ENCODE data around the gene WDR18. TPM values are rescaled to one million over a fixed set of nuclear protein-coding genes. Genes with fewer than 3 reads are reported as not detected.

Gene WDR18
- total and polyA plus RNA-seq, 4 experiments from 2014 or later, result 44.3 to 79.7 (median 57.1) TPM

DNA sequence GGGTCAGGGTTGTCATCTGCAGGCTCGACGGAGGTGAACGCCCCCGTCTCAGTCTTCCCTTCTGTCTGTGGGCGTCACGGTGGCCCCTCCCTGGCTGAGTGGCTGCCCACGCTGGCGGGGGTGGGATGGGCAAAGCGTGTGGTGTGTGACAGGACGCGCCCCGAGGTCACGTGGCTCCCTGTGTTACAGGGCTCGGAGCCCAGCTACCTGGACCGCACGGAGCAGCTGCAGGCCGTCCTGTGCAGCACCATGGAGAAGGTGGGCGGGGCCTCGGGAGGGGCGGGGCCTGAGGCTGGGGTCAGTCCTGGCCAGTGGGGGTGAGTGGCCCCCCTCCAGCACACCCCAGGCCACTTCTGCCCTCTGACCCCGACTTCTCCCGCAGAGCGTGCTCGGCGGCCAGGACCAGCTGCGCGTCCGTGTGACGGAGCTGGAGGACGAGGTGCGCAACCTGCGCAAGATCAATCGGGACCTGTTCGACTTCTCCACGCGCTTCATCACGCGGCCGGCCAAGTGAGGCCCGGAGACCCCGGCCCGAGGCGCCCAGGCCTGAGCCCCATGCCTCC lies 9.8 kb downstream of the WDR18 start:
- Histone ChIP-seq H3K4me1 (ENCODE audit: insufficient read depth, low read length) (peaks cover 17% of the 10 kb centered on the region), H3K4me3 (ENCODE audit: low read length in 2 of 2) (no peak overlapping the region), H3K9me3 (ENCODE audit: control insufficient read depth in 1 of 2, low read length in 2 of 2) (no peaks in the 10 kb centered on the region), H3K36me3 (ENCODE audit: insufficient read depth, low read length) (peaks cover 8% of the 10 kb centered on the region), H3K27me3 (ENCODE audit: insufficient read depth, low read length) (peaks cover 11% of the 10 kb centered on the region), H3K27ac (ENCODE audit: low read depth, low read length) (no peak overlapping the region)
- Mint-ChIP-seq H3K27me3 (peaks cover 10 to 14% of the 10 kb centered on the region in 2 donors), H3K36me3 (peaks cover 0 to 18% of the 10 kb centered on the region in 2 donors), H3K27ac (peak overlapping the region in 1 of 7 donors; percentile 78), H3K9me3 (no peaks in the 10 kb centered on the region), H3K4me3 (no peak overlapping the region), H3K4me1 (peaks cover 2 to 20% (median 12%) of the 10 kb centered on the region in 4 donors)
- intact Hi-C loops (cut with micrococcal nuclease), result no loop called here
- ChIA-PET POLR2A (ENCODE audit: partially characterized antibody) (no interaction called here), CTCF (ENCODE audit: partially characterized antibody) (interaction anchor here (0.8 kb wide), 1 partner anchor 10 kb away, joined by 3 read pairs; the partner anchor contains the start of gene WDR18)
- DNase-seq, result no peak

DNA sequence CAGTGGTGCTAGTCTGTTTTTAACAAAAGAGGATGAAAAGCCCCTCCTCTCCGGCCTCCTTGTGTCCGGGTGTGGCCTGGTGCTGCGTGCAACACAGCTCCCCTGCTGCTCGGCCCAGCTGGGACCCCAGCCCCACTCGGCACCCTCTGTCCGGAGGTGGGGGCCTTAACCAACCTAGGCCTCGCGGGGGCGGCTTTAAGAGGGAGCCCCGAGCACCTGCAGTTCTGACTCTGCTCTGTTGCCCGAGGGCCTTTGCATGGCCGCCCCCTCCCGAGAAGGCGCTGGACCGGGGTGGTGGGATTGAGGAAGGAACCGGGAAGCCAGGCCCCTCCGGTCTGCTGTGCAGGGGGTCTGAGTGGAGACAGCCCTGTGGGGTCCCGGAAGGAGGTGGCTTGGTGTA lies 10.4 kb downstream of the WDR18 start:
- Histone ChIP-seq H3K4me1 (ENCODE audit: insufficient read depth, low read length) (peaks cover 17% of the 10 kb centered on the region), H3K9me3 (ENCODE audit: control insufficient read depth in 1 of 2, low read length in 2 of 2) (no peaks in the 10 kb centered on the region), H3K27me3 (ENCODE audit: insufficient read depth, low read length) (peaks cover 17% of the 10 kb centered on the region), H3K27ac (ENCODE audit: low read depth, low read length) (no peak overlapping the region), H3K36me3 (ENCODE audit: insufficient read depth, low read length) (peaks cover 8% of the 10 kb centered on the region), H3K4me3 (ENCODE audit: low read length in 2 of 2) (no peak overlapping the region)
- Mint-ChIP-seq H3K27me3 (peaks cover 15 to 20% of the 10 kb centered on the region in 2 donors), H3K36me3 (peaks cover 0 to 15% of the 10 kb centered on the region in 2 donors), H3K27ac (no peak overlapping the region), H3K4me3 (no peak overlapping the region), H3K4me1 (peaks cover 2 to 26% (median 14%) of the 10 kb centered on the region in 4 donors), H3K9me3 (peaks cover 0 to 2% (median 0%) of the 10 kb centered on the region in 8 donors)
- POLR2A ChIA-PET (ENCODE audit: partially characterized antibody), result interaction anchor here (2.8 to 3.3 kb wide), 2 partner anchors 10 to 45 kb away, joined by 12 to 34 read pairs; partner anchors contain the start of genes ABCA7 and WDR18
- CTCF ChIA-PET (ENCODE audit: partially characterized antibody), result interaction anchor here (0.8 kb wide), 1 partner anchor 11 kb away, joined by 3 read pairs; the partner anchor contains the start of gene WDR18
- DNase-seq, result no peak
- intact Hi-C loops (cut with micrococcal nuclease), result no loop called here

DNA sequence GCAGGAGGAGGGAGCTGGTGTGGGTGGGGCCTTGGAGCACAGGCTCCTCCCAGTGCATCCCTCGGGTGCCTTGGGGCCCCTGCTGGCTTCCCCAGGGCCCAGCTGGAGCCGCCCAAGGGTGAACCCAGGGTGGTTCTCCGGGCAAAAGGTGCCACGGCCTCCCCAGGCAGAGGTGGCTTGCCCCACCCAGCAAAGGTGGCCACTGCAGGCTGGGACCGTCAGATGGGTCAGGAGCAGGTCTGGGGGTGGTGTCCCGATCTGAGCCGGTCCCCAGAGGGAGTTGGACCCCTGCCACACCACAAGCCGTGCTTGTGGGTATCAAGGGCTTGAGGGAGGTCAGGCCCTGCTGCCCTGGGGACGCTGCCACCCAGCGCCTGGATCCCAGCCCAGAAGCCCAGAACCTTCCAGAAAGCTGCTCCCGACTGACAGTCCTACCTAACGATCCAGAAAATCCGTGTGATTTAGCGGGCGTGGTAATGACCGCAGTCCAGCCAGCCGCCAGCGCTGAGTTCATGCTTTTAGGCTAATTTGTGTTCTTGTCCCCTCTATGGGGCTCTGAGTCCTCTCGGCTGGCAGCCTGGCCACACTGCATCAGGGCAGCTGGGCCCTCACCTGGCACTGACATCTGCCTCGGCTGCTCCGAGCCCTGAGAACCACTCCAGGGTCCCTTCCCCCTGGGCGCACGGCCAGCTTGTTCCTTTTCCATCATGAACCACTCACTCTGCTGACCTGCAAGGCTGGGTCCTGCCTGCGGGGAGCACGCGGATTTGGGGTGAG lies 11.1 kb downstream of the WDR18 start:
- H3K4me1 Mint-ChIP-seq, result peaks cover 2 to 26% (median 14%) of the 10 kb centered on the region in 4 donors
- H3K27ac Mint-ChIP-seq, result peak overlapping the region in 2 of 7 donors; percentile 29 to 59
- H3K4me1 ChIP-seq (ENCODE audit: insufficient read depth, low read length), result peaks cover 17% of the 10 kb centered on the region
- ChIA-PET CTCF (ENCODE audit: partially characterized antibody) (no interaction called here), POLR2A (ENCODE audit: partially characterized antibody) (interaction anchor here (1.0 to 3.3 kb wide), 8 partner anchors 11 to 131 kb away, joined by 3 to 34 read pairs (median 5); partner anchors contain the start of genes ABCA7, CNN2 and WDR18)
- peaks cover 0 to 15% of the 10 kb centered on the region in 2 donors for H3K36me3 Mint-ChIP-seq
- no peaks in the 10 kb centered on the region for H3K9me3 ChIP-seq (ENCODE audit: control insufficient read depth in 1 of 2, low read length in 2 of 2)
- H3K27me3 Mint-ChIP-seq, result peaks cover 16 to 20% of the 10 kb centered on the region in 2 donors
- H3K4me3 Mint-ChIP-seq, result no peak overlapping the region
- intact Hi-C loops (cut with micrococcal nuclease), result no loop called here
- no peak for DNase-seq
- H3K36me3 ChIP-seq (ENCODE audit: insufficient read depth, low read length), result peaks cover 8% of the 10 kb centered on the region
- H3K4me3 ChIP-seq (ENCODE audit: low read length in 2 of 2), result no peak overlapping the region
- H3K27ac ChIP-seq (ENCODE audit: low read depth, low read length), result no peak overlapping the region
- H3K9me3 Mint-ChIP-seq, result peaks cover 0 to 2% (median 0%) of the 10 kb centered on the region in 8 donors
- H3K27me3 ChIP-seq (ENCODE audit: insufficient read depth, low read length), result peaks cover 18% of the 10 kb centered on the region

DNA sequence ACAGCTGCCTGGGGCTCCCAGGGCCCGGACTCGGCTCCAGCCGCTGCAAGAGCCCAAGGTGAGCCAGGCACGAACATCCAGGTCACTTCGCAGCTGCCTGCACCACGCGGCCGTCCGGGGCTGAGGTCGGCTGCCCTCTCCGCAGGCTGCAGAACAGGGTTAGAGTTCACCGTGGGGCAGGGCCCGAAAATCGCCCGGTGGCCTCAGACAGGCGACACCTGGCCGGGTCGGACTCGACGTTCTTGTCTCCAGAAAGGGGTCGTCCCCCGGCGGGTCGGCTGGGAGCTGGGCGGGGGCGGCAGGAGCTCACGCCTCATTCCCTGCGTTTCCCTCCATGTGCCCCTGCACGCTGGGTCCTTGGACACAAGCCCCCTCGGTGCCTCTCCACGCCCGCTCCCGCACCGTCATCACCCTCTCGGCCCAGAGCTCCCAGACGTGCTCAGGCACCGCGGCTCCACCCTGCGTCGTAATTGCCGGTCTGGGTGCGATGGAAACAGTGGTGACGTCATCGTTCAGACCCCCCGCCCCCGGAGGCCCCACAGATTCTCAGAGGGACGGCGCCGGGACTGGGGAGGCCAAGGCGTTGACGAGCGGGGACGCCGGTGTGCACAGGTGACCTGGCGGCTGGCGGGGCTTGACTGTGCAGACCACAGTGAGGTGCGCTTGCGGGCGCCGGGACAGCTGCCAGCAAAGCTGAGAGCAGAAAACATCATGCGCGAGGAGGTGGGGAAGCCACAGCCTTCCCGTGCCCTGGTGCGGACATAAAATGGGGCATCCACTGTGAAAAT lies 12.1 kb downstream of the WDR18 start:
- peaks cover 23% of the 10 kb centered on the region for H3K27me3 ChIP-seq (ENCODE audit: insufficient read depth, low read length)
- ChIA-PET CTCF (ENCODE audit: partially characterized antibody) (no interaction called here), POLR2A (ENCODE audit: partially characterized antibody) (interaction anchor here (0.6 to 3.3 kb wide), 13 partner anchors 8 to 132 kb away, joined by 3 to 34 read pairs (median 5); partner anchors contain the start of genes ABCA7, CNN2 and WDR18)
- peaks cover 0 to 2% (median 0%) of the 10 kb centered on the region in 8 donors for H3K9me3 Mint-ChIP-seq
- peaks cover 4 to 26% (median 14%) of the 10 kb centered on the region in 4 donors for H3K4me1 Mint-ChIP-seq
- H3K4me3 Mint-ChIP-seq, result peak overlapping the region; percentile 55 to 88 (median 74)
- H3K36me3 ChIP-seq (ENCODE audit: insufficient read depth, low read length), result peaks cover 4% of the 10 kb centered on the region
- H3K27me3 Mint-ChIP-seq, result peaks cover 16 to 22% of the 10 kb centered on the region in 2 donors
- intact Hi-C loops (cut with micrococcal nuclease), result loop anchor here (1.0 kb wide), 1 partner anchor 12 kb away; the partner anchor contains the start of gene WDR18
- H3K27ac Mint-ChIP-seq, result peak overlapping the region; percentile 81 to 99 (median 88)
- H3K9me3 ChIP-seq (ENCODE audit: control insufficient read depth in 1 of 2, low read length in 2 of 2), result no peaks in the 10 kb centered on the region
- DNase-seq, result peak; percentile 78 to 96 (median 84)
- H3K4me1 ChIP-seq (ENCODE audit: insufficient read depth, low read length), result peaks cover 21% of the 10 kb centered on the region
- peak overlapping the region in 1 of 2 donors; percentile 38 for H3K4me3 ChIP-seq (ENCODE audit: low read length in 2 of 2)
- H3K36me3 Mint-ChIP-seq, result peaks cover 0 to 13% of the 10 kb centered on the region in 2 donors
- H3K27ac ChIP-seq (ENCODE audit: low read depth, low read length), result peak overlapping the region; percentile 37

DNA sequence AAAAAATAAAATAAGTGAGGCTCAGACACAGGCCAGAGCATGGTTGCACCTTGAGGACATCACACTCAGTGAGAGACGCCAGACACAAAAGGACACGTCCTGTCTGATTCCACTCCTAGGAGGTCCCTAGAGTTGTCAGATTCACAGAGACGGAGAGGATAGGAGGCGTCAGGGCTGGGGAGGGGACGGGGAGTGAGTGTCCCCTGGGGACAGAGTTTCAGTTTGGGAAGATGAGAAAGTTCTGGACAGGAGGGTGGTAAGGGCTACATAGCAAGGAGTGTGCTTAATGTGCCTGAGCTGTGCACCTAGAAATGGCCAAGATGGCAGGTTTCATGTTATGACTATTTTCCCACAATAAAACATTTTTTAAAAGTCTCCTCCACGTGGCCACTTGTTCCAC lies 13.9 kb downstream of the WDR18 start:
- Mint-ChIP-seq H3K4me3 (peak overlapping the region in 2 of 8 donors; percentile 25 to 44), H3K36me3 (peaks cover 0 to 9% of the 10 kb centered on the region in 2 donors), H3K27ac (peak overlapping the region in 2 of 7 donors; percentile 23 to 75), H3K27me3 (peaks cover 19 to 22% of the 10 kb centered on the region in 2 donors), H3K9me3 (peaks cover 0 to 2% (median 0%) of the 10 kb centered on the region in 8 donors), H3K4me1 (peaks cover 4 to 26% (median 14%) of the 10 kb centered on the region in 4 donors)
- CTCF ChIA-PET (ENCODE audit: partially characterized antibody), result no interaction called here
- DNase-seq, result no peak
- Histone ChIP-seq H3K36me3 (ENCODE audit: insufficient read depth, low read length) (peaks cover 4% of the 10 kb centered on the region), H3K4me1 (ENCODE audit: insufficient read depth, low read length) (peaks cover 26% of the 10 kb centered on the region), H3K27me3 (ENCODE audit: insufficient read depth, low read length) (peaks cover 26% of the 10 kb centered on the region), H3K27ac (ENCODE audit: low read depth, low read length) (no peak overlapping the region), H3K4me3 (ENCODE audit: low read length in 2 of 2) (no peak overlapping the region), H3K9me3 (ENCODE audit: control insufficient read depth in 1 of 2, low read length in 2 of 2) (no peaks in the 10 kb centered on the region)
- intact Hi-C loops (cut with micrococcal nuclease), result no loop called here
- POLR2A ChIA-PET (ENCODE audit: partially characterized antibody), result interaction anchor here (0.9 to 2.9 kb wide), 5 partner anchors 30 to 135 kb away, joined by 3 to 14 read pairs (median 3); partner anchors contain the start of gene CNN2

DNA sequence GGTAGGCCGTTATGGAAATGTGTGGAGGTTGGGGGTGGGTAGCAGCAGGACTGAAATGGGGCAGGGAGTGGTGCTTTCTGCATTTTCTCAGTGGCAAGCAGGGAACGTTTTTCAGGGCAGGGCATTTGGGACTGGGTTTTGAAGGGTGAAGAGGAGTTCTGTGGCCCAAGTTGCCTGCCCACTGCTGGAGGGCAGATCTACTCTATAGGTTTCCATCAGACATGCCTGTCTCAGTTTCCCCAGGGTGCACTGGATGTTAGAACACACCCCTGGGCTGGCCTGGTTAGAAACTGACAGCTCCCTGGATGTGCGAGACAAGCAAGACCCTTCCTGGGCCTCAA lies 15.2 kb downstream of the WDR18 start:
- ChIA-PET POLR2A (ENCODE audit: partially characterized antibody) (interaction anchor here (0.7 kb wide), 1 partner anchor 21 kb away, joined by 4 read pairs; no protein-coding TSS in a partner anchor), CTCF (ENCODE audit: partially characterized antibody) (interaction anchor here (0.7 kb wide), 1 partner anchor 14 kb away, joined by 3 read pairs; no protein-coding TSS in a partner anchor)
- peak overlapping the region in 3 of 7 donors; percentile 22 to 90 (median 57) for H3K27ac Mint-ChIP-seq
- Histone ChIP-seq H3K4me3 (ENCODE audit: low read length in 2 of 2) (no peak overlapping the region), H3K27me3 (ENCODE audit: insufficient read depth, low read length) (peaks cover 26% of the 10 kb centered on the region), H3K27ac (ENCODE audit: low read depth, low read length) (no peak overlapping the region), H3K36me3 (ENCODE audit: insufficient read depth, low read length) (no peaks in the 10 kb centered on the region), H3K4me1 (ENCODE audit: insufficient read depth, low read length) (peaks cover 26% of the 10 kb centered on the region), H3K9me3 (ENCODE audit: control insufficient read depth in 1 of 2, low read length in 2 of 2) (no peaks in the 10 kb centered on the region)
- H3K4me3 Mint-ChIP-seq, result peak overlapping the region in 4 of 8 donors; percentile 57 to 81 (median 62)
- intact Hi-C loops (cut with micrococcal nuclease), result no loop called here
- H3K4me1 Mint-ChIP-seq, result peaks cover 4 to 26% (median 14%) of the 10 kb centered on the region in 4 donors
- peaks cover 19 to 22% of the 10 kb centered on the region in 2 donors for H3K27me3 Mint-ChIP-seq
- peaks cover 0 to 2% (median 0%) of the 10 kb centered on the region in 8 donors for H3K9me3 Mint-ChIP-seq
- no peak for DNase-seq
- H3K36me3 Mint-ChIP-seq, result peaks cover 0 to 6% of the 10 kb centered on the region in 2 donors

Measured in CD4-positive, alpha-beta memory T cell (primary cell).